Measurements from ENCODE around the gene CEP112.

GRCh38 chr17:65852911-65853310, 339.0 kb downstream of the CEP112 start:
- TF ChIP-seq ZFP30 (CRISPR knock-in tag; IDR thresholded peaks at IDR 0.05) (no peak), ZC3H10 (CRISPR knock-in tag; IDR thresholded peaks at IDR 0.05) (no peak), RARB (CRISPR knock-in tag; IDR thresholded peaks at IDR 0.05) (no peak), POU6F1 (CRISPR knock-in tag; IDR thresholded peaks at IDR 0.05; ENCODE audit: borderline replicate concordance, low read depth) (no peak), BACH2 (CRISPR knock-in tag; IDR thresholded peaks at IDR 0.05; ENCODE audit: borderline replicate concordance) (no peak)
